CD4-positive, alpha-beta T cell treated with Interleukin-6 at 100 ng/mL for 8 hours (primary cell): ENCODE data around the gene CDC5L.
A peak's percentile ranks its signal among the peaks of the same experiment; 100 is the strongest.
"Not testable (repeated sequence)": the region's sequence is repeated elsewhere in the genome, so short reads cannot be mapped to it uniquely, and the experiment has no call there.

Experiments
- DNase-seq: peaks from one replicate; pipeline ENCODE4 v3.0.0-alpha.2; 2020; ENCODE audit warnings: mixed read lengths, low spot score

The CDC5L gene

DNA sequence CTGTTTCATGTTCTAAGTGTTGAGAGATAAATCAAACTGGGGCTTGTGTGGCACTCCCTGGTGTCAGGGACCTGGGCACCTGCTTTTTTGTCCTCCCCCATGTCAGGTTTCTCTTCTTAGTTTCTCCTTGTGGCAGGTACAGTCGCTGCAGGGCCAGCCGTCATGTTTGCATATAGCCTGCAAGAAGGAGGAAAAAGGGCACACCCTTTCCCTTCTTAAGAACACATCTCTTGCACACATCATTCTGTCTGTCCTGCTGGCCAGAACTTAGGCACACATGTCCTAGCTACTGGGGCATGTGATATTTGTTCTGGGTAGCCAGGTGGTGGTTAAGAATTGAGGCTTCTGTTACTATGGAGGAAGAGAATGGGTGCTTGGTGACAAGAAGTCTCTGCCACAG, 27.9 kb downstream of the CDC5L start:
- no peak for DNase-seq

DNA sequence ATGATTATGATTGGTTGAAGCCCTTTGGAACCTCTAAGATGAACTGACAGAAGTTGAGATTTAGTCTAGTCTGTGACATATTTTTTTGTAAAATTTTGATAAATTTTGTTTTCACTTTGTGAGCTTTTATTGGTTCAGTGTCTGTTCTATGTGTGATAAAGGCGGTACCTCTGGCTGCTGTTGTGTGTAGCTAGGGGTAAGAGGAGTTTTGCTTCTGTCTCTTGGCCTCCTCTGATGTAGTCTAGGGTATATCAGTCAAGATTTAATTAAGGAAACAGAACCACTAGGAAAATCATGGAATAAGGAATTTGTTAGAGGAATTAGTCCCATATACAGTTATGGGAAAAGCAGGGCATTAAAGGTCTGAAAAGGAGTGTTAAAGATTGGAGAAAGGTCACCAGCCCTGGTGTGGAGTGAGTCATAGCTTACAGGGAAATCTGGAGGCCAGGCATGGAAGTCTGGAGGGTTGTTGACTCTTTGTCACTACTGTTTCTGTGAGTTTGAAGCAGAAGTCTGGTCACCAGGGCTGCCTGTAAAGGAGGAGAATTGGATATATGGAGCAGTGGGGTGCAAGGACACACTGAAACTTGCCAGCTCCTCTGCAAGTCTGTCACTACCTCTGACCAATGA, 28.5 kb downstream of the CDC5L start:
- DNase-seq: no peak

DNA sequence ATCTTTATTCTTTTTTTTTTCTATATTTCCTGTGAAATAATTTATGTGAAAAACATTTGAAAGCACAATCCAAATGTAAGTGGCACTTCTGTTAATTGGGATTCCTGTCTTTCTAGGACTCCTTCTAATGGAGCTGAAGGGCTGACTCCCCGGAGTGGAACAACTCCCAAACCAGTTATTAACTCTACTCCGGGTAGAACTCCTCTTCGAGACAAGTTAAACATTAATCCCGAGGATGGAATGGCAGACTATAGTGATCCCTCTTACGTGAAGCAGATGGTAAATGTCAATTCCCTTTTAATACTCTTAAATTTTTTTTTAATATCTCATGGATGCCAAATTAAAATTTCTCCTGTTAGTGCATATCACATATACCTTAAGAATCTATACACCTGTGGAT, 35.0 kb downstream of the CDC5L start:
- DNase-seq: no peak

DNA sequence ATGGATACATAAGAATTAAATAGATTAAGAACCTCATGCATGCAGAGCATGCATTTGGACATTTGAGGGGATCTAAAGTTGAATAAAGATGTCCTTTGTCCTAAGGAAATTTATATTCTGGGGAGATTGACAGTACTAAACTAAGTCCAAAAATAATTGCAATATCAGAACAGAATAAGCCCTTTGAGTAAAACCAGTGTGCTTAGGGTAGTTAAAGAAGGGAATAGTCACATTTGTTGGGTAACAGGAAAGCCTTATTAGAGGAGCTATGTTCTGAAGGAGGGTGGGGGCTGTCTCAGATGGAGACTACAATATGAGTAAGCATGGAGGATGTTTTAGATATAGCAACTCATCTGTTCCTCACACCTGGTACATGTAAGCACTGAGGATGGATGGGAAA, 35.8 kb downstream of the CDC5L start:
- no peak for DNase-seq

DNA sequence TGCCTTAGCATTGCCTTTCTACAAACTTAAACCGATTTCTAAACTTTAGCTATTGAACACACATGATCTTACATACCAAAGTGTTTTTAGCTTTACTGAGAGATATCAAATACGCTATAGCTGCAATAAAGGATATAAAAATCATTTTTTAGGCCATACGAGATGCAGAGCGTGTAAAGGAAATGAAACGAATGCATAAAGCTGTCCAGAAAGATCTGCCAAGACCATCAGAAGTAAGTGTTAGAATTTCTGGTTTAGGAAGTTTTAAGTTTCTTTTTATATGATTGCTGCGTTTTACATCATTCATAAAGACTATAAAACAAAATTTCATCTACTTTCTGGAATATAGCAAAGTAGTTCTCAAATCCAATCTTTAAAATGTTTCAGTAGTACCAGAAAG, 38.4 kb downstream of the CDC5L start:
- DNase-seq: no peak

DNA sequence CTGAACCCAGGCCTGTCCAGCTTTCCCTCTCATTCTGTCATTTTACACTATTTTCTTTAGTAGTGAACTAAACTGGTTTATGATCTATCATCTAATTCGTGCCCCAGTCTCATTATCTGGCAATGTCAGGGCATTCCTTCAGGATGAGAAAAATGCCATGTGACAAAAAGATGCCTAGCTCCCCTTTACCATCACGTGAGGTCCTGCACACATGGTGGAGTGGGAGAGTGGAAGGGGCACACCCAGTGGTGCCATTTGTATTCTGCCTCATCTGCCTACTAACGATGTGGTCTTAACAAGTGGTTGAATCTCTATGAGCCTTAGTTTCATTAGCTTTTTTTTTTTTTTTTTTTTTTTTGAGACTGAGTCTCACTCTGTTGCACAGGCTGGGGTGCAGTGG, 41.2 kb downstream of the CDC5L start:
- DNase-seq: no peak

DNA sequence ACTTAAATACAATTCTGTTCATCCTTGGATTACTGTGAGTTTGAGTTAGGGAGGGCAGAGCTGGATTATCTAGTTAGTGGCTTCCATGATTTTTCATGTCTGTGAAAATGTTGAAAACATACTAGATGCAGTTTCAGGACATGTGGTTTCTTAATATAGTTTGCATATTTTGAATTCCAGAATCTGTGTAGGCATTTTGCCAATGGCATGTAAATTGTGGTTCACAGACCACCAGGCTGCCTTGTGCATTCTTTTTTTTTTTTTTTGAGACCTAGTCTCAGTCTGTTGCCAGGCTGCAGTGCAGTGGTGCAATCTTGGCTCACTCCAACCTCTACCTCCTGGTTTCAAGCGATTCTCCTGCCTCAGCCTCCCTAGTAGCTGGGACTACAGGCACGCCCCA, 42.8 kb downstream of the CDC5L start:
- DNase-seq: no peak

DNA sequence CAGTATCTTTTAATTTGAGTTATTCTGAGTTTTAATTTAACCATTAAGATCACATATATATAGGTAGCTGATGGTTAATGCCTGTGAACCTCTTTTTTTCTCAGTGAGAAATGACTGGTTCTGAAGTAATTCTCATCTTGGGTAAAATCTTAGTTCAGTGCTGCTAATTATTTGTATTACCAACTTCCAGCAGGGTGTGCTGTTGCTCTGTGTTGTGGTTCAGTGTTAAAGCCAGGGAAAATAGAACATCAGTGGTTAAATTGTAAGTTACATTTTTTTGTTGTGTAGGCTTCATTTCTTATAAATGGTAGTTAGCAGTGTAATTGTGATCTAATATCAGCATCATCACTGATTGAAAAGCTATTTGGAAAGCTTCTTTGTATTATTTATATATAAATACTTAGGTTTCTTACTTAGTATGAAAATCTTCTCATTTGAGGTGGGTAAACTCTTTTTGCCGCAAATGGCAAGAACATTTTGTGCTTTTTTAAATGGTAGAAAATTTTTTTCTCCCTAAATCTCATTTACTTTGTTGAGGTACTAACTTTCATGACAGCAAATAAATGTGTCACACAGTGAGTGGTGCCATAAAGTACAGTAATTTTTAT, 43.7 kb downstream of the CDC5L start:
- DNase-seq: peak; percentile 18

DNA sequence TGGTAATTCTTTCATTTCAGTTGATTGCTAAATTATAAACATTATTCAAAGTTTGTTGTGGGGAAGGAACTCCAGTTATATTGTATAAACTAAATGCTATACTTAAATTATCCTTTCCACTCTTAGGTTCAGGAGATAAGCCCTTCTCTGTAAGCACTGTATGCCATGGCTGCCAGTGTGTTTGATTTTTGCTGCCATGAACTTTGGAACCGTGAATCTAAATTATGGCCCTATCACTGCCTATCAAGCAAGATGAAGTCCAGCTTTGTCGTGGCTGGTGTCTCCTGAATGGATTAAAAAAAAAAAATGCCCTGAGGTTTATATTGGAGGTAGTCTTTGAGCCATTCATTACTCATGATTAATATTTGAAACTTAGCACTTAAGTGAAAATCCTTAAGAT, 44.7 kb downstream of the CDC5L start:
- DNase-seq: no peak

DNA sequence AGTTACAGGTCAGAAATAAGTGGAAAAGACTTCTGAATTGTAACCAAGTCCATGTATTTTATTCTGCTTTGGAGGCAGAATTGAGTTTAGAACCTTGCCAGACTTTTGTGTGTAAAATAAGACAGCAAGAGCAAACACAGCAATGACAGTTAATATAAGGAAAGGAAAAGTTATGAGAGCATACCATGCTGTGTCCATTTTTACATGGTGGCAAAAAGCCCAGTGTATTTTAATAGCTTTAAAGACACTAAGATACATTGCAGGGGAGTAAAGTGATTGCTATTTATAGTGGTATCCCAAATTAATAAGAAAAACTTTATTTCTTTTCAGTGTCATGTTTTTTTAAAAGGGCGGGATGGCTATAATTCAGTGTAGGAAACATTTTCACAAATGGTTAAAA, 45.2 kb downstream of the CDC5L start:
- DNase-seq: no peak

DNA sequence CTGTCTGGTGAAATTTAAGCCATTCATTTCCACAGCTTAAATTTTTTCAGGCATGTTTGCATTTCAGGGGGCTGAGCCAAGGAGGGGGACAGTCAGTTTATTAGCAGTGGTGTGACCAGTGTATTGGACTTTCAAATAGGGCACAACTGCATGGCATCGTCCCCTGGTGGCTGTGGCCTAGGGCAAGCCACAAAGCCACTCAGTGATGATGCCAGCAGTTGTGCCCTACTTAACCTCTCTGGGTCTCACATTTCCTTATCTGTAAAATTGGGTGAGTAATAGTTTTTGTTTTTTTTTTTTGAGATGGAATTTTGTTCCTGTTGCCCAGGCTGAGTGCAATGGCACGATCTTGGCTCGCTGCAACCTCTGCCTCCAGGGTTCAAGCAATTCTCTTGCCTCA, 48.0 kb downstream of the CDC5L start:
- DNase-seq: no peak

DNA sequence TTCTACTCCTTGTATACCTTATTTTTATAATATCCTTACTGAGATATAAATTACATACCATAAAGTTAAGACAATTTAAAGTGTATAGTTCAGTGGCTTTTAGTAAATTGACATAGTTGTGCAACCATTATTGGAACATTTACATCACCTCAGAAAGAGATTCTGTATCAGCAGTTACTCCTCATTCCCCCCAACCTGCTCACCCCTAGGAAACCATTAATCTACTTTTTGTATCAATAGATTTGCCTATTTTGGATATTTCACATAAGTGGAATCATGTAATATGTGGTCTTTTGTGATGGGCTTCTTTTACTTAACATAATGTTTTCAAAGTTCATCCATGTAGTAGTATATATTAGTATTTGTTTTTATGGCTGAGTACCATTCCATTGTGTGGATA, 51.3 kb downstream of the CDC5L start:
- DNase-seq: no peak

DNA sequence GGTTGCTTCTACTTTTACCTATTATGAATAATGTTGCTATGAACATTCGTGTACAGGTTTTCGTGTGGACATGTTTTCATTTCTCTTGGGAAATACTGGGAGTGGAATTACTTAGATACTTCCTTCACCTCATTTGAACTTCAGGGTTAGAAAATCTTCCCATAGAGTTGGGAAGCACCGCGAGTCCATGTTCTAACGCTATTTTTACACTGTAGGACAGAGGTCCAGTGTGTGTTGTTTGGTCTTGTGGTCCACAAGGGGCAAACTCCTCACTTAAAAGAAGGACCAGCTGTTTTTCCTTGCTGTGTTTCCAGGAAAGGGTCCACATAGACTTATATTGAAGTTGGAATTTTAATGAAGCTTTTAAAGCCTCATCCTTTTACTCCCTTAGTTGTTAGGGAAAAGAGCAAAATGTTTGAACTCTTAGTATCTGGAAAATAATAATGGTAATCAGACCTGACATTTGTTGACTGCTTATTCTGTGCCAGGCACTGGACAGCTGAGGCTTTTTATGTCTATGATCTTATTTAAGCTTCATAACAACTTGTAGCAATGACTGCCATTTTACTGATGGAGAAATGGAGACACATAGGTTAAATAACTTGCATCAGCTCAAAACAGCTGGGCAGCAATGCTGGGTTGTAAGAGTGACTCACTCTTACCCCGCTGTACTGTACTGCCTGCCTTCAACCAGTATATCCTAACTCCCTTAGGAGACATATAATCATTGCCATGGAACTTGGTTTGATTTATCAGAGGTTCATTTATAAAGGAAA, 52.0 kb downstream of the CDC5L start:
- no peak for DNase-seq

DNA sequence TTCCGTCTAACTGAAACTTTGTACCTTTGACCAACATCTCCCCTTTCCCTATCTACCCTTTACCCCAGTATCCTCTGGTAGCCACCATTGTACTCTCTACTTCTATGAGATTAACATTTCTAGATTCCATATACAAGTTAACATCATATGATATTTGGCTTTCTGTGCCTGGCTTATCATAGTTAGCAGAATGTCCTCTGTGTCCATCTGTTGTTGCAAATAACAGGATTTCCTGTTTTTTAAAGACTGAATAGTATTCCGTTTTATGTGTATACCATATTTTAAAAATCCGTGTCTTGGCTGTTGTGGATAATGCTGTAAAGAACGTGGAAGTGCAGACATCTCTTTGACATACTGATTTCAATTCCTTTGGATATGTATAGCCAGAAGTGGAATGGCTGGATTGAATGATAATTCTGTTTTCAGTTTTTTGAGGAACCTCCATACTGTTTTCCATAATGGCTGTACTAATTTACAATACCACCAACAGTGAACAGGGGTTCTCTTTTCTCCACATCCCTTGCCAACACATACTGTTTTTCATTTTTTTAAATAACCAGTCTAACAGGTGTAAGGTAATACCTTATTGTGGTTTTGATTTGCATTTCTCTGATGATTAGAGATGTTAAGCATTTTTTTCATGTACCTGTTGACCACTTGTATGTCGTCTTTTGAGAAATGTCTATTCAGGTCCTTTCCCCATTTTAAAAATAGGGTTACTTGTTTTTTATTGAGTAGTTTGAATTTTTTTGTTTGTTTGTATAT, 53.8 kb downstream of the CDC5L start:
- DNase-seq: no peak

DNA sequence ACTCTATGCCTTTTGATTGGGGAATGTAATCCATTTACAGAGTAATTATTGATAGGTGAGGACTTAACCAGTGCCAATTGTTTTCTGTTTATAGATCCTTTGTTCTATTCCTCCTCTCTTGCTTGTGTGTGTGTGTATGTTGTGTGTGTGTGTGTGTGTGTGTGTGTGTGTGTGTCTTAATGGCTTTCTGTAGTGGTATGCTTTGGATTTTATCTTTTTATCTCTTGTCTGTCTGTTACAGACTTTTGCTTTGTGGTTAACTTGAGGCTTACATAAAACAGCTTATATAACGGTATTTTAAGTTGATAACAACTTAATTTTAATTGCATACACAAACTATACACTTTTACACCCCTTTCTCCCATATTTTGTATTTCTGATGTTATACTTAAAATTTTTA, 54.7 kb downstream of the CDC5L start:
- DNase-seq: no peak

DNA sequence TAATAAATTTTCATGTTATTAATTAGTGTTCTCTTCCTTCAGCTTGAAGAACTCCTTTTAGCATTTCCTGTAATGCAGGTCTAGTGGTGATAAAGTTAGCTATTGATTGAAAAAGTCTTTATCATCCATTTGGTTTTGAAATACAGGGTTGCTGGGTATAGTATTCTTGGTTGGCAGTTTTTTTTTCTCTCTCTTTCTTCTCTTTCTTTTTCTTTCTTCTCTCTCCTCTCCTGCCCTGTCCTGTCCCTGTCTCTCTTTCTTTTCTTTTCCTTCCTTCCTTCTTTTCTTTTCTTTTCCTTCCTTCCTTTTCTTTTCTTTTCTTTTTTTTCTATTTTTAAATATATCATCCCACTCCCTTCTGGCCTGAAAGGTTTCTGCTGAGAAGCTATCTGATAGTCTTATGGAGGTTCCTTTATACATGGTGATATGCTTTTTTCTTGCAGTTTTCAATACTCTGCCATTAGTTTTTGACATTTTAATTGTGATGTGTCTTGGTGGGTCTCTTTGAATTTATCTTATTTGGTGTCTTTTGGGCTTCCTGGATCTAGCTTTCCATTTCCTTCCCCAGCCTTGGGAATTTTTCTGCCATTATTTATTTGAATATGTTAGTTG, 55.4 kb downstream of the CDC5L start:
- DNase-seq: no peak

DNA sequence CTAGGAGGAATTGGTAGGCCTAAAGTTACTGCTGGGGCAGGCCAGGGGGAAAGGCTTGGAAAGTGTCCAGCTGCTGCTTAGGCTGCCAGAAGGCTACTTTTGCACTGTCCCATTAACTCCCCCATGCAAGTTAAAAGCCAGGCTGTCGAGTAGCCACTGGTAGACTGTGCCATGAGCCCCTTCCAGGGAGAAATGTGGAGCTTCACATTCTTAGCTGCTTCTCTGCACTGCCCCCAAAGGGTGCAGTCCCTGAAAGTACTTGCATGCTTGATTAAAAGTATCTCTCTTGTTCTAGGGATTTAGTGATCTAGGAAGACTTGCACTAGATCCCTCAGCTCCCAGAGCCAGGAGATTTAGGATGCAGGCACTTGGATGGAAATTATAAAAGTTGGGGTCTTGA, 57.3 kb downstream of the CDC5L start:
- no peak for DNase-seq

DNA sequence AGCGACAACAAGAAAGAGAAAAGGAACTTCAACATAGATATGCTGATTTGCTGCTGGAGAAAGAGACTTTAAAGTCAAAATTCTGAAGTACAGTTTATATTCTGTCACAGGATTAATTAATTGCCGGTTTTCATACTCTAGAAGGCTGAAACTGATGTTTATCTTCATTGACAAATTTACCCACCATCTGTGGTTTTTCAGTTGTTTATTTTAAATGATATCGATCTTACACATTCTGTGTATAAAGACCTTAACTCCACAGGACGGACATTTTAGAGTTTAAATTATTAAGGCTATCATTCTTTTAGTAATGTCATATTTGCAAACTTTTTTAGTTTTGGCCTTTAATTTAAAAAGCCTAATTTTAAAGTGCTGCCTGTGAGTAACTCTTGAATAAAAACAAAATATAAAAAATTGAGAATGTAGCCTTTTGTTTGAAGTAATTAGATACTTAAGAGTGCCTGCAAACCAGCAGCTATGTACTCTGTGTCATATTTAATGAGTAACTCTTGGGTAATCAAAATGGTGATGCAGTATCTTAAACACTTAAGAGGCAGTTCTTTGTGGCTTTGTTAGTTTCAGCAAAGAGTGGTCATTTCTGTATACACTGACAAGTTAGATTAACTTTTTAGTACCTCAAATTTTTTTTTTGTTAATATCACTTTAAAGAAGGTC, 59.3 kb downstream of the CDC5L start:
- no peak for DNase-seq

DNA sequence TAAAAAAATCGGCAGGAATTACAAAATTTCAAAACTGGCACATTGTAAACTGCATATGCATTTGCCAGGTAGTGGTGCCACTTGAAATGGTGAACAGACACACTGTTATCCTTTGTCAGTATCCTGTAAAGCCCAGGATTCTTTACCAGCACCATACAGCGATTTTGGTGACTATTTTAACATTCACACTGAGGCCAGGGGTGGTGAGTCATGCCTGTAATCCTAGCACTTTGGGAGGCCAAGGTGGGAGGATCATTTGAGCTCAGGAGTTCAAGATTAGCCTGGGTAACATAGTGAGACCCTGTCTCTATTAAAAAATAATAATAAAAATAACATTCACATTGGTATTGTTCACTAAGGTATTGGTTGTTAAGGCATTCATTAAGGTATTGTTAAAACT, 61.7 kb downstream of the CDC5L start:
- not testable (repeated sequence) for DNase-seq

DNA sequence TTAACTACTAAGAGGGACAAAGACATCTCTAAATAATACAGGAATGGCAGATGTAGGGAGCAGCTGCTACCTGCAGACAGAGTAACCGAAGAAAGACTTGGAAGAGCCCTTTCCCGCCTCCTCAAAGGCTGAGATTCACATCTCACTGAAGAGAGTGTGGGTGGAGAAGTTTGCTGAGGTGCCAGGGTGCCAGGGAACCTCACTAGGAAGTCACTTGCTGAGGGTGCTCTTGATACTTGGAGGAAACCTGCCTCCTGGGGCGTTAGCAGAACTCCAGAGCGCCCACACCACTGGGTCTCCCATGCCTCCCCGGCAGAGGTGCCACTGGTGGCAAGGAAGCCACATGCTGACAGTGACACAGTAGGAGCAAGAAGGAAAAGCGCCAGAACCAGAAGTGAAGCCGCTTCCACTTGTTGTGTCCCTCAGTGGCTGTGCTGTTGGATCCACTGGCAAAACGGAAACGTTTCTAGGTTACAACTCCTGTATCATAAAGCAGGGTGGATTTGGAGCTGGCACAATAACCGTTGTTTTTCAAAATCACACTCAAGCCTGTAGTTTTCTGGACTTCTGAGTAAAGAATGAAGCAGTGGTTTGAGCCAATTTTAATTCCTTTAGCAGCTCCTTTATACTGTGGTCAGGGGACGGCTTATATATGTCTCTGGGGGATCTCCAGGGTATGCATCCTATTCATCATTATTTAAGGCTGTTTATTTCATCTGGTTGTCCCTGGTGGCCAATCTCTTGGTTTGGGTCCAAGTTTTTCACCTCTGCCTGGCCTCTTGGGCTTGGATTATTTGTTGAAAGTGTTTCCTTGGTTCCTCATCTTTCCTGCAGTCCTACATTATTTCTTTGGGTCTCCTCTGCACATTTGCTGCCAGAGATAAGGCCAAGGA, 64.5 kb downstream of the CDC5L start:
- DNase-seq: no peak

DNA sequence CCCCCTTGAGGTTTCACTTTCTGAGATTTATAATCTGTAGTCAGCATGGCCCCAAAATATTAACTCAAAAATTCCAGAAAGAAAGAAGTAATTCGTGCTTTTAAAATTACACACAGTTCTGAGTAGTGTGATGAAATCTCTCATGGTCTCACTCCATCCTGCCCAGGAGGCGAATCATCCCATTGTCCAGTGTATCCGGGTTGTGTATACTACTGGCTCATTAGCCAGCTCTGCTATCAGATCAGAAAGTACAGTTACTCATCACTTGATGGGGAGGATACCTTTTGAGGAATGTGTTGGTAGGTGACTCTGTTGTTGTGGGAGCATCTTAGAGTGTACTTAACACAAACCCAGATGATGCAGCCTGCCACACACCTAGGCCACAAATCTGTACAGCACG, 65.2 kb downstream of the CDC5L start:
- DNase-seq: no peak
